K562 (cell line): ENCODE results near the gene SCLY. TPM values are rescaled to one million over a fixed set of nuclear protein-coding genes. Genes with fewer than 3 reads are reported as not detected.

Experiments
- ATAC-seq: fragments of 200-7000 bp; cut with Tn5 transposase; 3 replicates; pipeline ENCODE4 v1.9.1; 2020; ENCODE audit warnings: moderate library complexity
- BruUV-seq: library from RNA; stranded (reverse); fragments of 400-500 nt; replicated peaks from 2 replicates; lab custom pipeline; 2021; lab: Mats Ljungman, UMichigan
- CTCF ChIA-PET: fragments of 300-600 bp; formaldehyde crosslinking; extraction: SDS; loops from one replicate; lab custom pipeline; 2021; ENCODE audit warnings: low intra/inter-chr PET ratio; lab: Yijun Ruan, JAX
- POLR2A ChIA-PET: fragments of 300-600, 350-650 bp; sonication (Branson Sonifier 250); formaldehyde crosslinking; extraction: SDS; loops from one replicate; lab custom pipeline; 2021; ENCODE audit warnings: antibody characterized with exemption, inconsistent platforms; lab: Yijun Ruan, JAX
- DNase-seq, 4 experiments: peaks; one replicate each; pipeline versions ENCODE4 v3.0.0 to v3.0.0-alpha.2; 2011 to 2018; ENCODE audit warnings: low spot score in 3 of 4, mixed read lengths in 3 of 4; ENCODE audit errors: extremely low read depth in 1 of 4
- FAIRE-seq: peaks from 2 replicates; lab custom pipeline; 2011; peaks lifted over from hg19 to GRCh38; lab: Jason Lieb, UNC
- H2AFZ ChIP-seq: 2 replicates; pipeline ENCODE4 v1.6.0; 2011; ENCODE audit warnings: low read depth, low read length, control low read depth, inconsistent platforms
- H3K27ac ChIP-seq: fragments of 200-600 bp; 3 replicates; pipeline ENCODE4 v1.8.0; 2011; ENCODE audit warnings: low read depth, mild to moderate bottlenecking, control low read depth, inconsistent platforms, low read length, moderate library complexity, mixed read lengths; ENCODE audit errors: extremely low read depth
- H3K27me3 ChIP-seq, 2 experiments: fragments of 300-600 bp in 1 of 2; 2 replicates in 1 of 2; 3 replicates in 1 of 2; pipeline versions ENCODE4 v1.6.0 to v1.8.0; 2011; ENCODE audit warnings: inconsistent platforms in 2 of 2, low read length in 2 of 2, mild to moderate bottlenecking in 1 of 2, mixed read lengths in 1 of 2, moderate library complexity in 1 of 2; ENCODE audit not compliant: control insufficient read depth in 2 of 2, insufficient read depth in 2 of 2
- H3K36me3 ChIP-seq: fragments of 300-600 bp; 3 replicates; pipeline ENCODE4 v1.8.0; 2011; ENCODE audit warnings: mild to moderate bottlenecking, low read length, inconsistent platforms; ENCODE audit not compliant: control insufficient read depth, insufficient read depth
- H3K4me1 ChIP-seq, 2 experiments: fragments of 200-600 bp in 1 of 2; replicated peaks in 1 of 2; 2 replicates in 1 of 2; 3 replicates in 1 of 2; pipeline versions ENCODE4 v1.5.1 to v1.8.0; 2011; ENCODE audit warnings: inconsistent platforms in 2 of 2, low read length in 2 of 2, mild to moderate bottlenecking in 1 of 2, mixed read lengths in 1 of 2, moderate library complexity in 1 of 2; ENCODE audit not compliant: control insufficient read depth in 2 of 2, insufficient read depth in 2 of 2
- H3K4me2 ChIP-seq: 2 replicates; pipeline ENCODE4 v1.6.1; 2011; ENCODE audit warnings: low read length, control low read depth, inconsistent platforms, mixed read lengths; ENCODE audit not compliant: insufficient read depth
- H3K4me3 ChIP-seq: fragments of 200-600 bp; sonication (generic), shearing (Covaris generic); 2 replicates; pipeline ENCODE4 v1.5.1; 2016; ENCODE audit warnings: control low read depth, inconsistent platforms
- H3K79me2 ChIP-seq: fragments of 200-600 bp; 3 replicates; pipeline ENCODE4 v1.8.0; 2011; ENCODE audit warnings: low read length, inconsistent platforms; ENCODE audit not compliant: control insufficient read depth, insufficient read depth
- H3K9ac ChIP-seq, 2 experiments: 2 replicates each; pipeline versions ENCODE4 v1.6.0 to v1.6.1; 2011; ENCODE audit warnings: low read depth in 2 of 2, low read length in 2 of 2, control low read depth in 1 of 2, inconsistent platforms in 1 of 2, mild to moderate bottlenecking in 1 of 2, mixed read lengths in 1 of 2; ENCODE audit not compliant: insufficient read depth in 1 of 2
- H3K9me1 ChIP-seq: one replicate; pipeline ENCODE4 v1.6.0; 2011; ENCODE audit warnings: inconsistent platforms, mild to moderate bottlenecking, low read length, moderate library complexity; ENCODE audit not compliant: control insufficient read depth, insufficient read depth
- H3K9me3 ChIP-seq: replicated peaks from 2 replicates; pipeline ENCODE4 v1.5.1; 2011; ENCODE audit warnings: low read depth, low read length, inconsistent platforms; ENCODE audit not compliant: control insufficient read depth, insufficient read depth
- H4K20me1 ChIP-seq: replicated peaks from 2 replicates; pipeline ENCODE4 v1.6.1; 2011; ENCODE audit warnings: low read length, inconsistent platforms, mixed read lengths; ENCODE audit not compliant: control insufficient read depth, insufficient read depth
- BRF1 ChIP-seq: IDR thresholded peaks from 3 replicates; pipeline ENCODE4 v1.6.1; 2011; ENCODE audit warnings: borderline replicate concordance, mild to moderate bottlenecking; ENCODE audit not compliant: insufficient read length; ENCODE audit errors: extremely low read depth
- EGR1 ChIP-seq: fragments of 450-650 bp; conservative IDR thresholded peaks from 2 replicates; pipeline ENCODE4 v1.6.1; 2017; ENCODE audit warnings: mild to moderate bottlenecking
- GABPA ChIP-seq: fragments of 200-800 bp; sonication (Bioruptor generic); conservative IDR thresholded peaks from 2 replicates; pipeline ENCODE4 v1.6.1; 2016; ENCODE audit warnings: low read depth, missing genetic modification characterization, missing compliant biosample characterization
- GATAD2A ChIP-seq: fragments of 450-650 bp; IDR thresholded peaks from 2 replicates; pipeline ENCODE4 v1.6.1; 2017
- HNRNPL ChIP-seq: fragments of 200-400 bp; formaldehyde crosslinking; IDR thresholded peaks from 2 replicates; pipeline ENCODE4 v1.6.1; 2017; ENCODE audit warnings: low read depth, mild to moderate bottlenecking, low read length
- MECOM ChIP-seq: fragments of 250-450 bp; sonication (Bioruptor Pico); IDR thresholded peaks from 2 replicates; pipeline ENCODE4 v1.8.0; 2022; ENCODE audit warnings: inconsistent platforms
- POLR2G ChIP-seq: fragments of 200-400 bp; formaldehyde crosslinking; IDR thresholded peaks from 2 replicates; pipeline ENCODE4 v1.6.1; 2017; ENCODE audit warnings: low read depth, mild to moderate bottlenecking, antibody characterized with exemption, low read length, moderate library complexity
- PPARD ChIP-seq: fragments of 250-450 bp; sonication (Bioruptor Pico); IDR thresholded peaks from 2 replicates; pipeline ENCODE4 v1.8.0; 2022; ENCODE audit warnings: inconsistent platforms, mild to moderate bottlenecking, moderate library complexity
- SAP30 ChIP-seq: fragments of 200-600 bp; sonication (generic); IDR thresholded peaks from 2 replicates; pipeline ENCODE4 v1.6.1; 2012; ENCODE audit warnings: borderline replicate concordance, low read depth, mild to moderate bottlenecking, moderate library complexity, low read length, control low read depth, inconsistent platforms; ENCODE audit not compliant: insufficient read depth, poor library complexity, severe bottlenecking
- TAF9B ChIP-seq: fragments of 450-650 bp; IDR thresholded peaks from 2 replicates; pipeline ENCODE4 v1.6.1; 2018; ENCODE audit warnings: mild to moderate bottlenecking; ENCODE audit not compliant: partially characterized antibody
- ZFP30 ChIP-seq: fragments of 250-450 bp; sonication (Bioruptor Pico); IDR thresholded peaks from 2 replicates; pipeline ENCODE4 v1.8.0; 2022; ENCODE audit warnings: moderate library complexity, mild to moderate bottlenecking, inconsistent platforms, borderline replicate concordance
- ZKSCAN1 ChIP-seq: fragments of 150-350 bp; IDR thresholded peaks from 2 replicates; pipeline ENCODE4 v1.6.1; 2016; ENCODE audit warnings: low read depth, low read length
- ZNF347 ChIP-seq: fragments of 450-650 bp; formaldehyde crosslinking; IDR thresholded peaks from 2 replicates; pipeline ENCODE4 v1.4.0; 2020; ENCODE audit warnings: low read depth, mild to moderate bottlenecking, moderate library complexity
- WGBS: fragments of 100-300 bp; shearing (Covaris generic); methylation state at CpG from one replicate; pipeline ENCODE4 v1.1.6; 2016; ENCODE audit warnings: low coverage, mixed read lengths; ENCODE audit not compliant: insufficient coverage; ENCODE audit errors: missing lambda C conversion rate; 5-methylcytosine and 5-hydroxymethylcytosine counted together
- in situ Hi-C: fragments of 300-500 bp; cut with MboI; formaldehyde crosslinking; loops from 4 replicates; pipeline ENCODE4 v1.15.0; 2018; ENCODE audit warnings: inconsistent platforms, mixed read lengths
- intact Hi-C: fragments of 100-400 bp; cut with micrococcal nuclease; formaldehyde crosslinking; loops from 2 replicates; pipeline ENCODE4 v1.14.2; 2022
- polyA plus RNA-seq, 8 experiments: library from polyadenylated mRNA; depleted of rRNA in 4 of 8; stranded (reverse) in 5 of 8; unstranded in 3 of 8; fragments of >200 nt; fragmentation: Nextera tagmentation in 2 of 8; fragmentation: Illumina TruSeq in 1 of 8; extraction: Ambion mirVana in 2 of 8; extraction: Trizol in 1 of 8; gene quantifications; 2 replicates each; pipeline versions ENCODE4 v1.2.1 to v1.2.3, GENCODE V29; 2011 to 2014; ENCODE audit warnings: inconsistent platforms in 1 of 8, missing spikeins in 1 of 8
- total RNA-seq, 7 experiments: library from RNA; depleted of rRNA in 6 of 7; stranded (reverse); fragments of >200 nt in 6 of 7; fragmentation: Illumina TruSeq in 2 of 7; extraction: Trizol in 2 of 7; gene quantifications; 2 replicates each; pipeline versions ENCODE4 v1.2.1 to v1.2.3, GENCODE V29; 2011 to 2021; ENCODE audit warnings: low replicate concordance in 1 of 7
- TF ChIP-seq, protein P1 (sequence below): fragments of 450-650 bp; IDR thresholded peaks from 2 replicates; pipeline ENCODE4 v1.6.1; 2018; ENCODE audit not compliant: partially characterized antibody

The SCLY gene
- total and polyA plus RNA-seq, 9 of the 15 experiments (the other 6 are each of a cell fraction or from before 2014, with no cell fraction given): 2.6 to 32.2 (median 21.1) TPM

GRCh38 chr2:238099714-238100048 lies 38.9 kb downstream of the SCLY start (continued):
- peak; percentile 31; the same call in 1 of the 2 replicates for TF ChIP-seq ZKSCAN1
- no peak for TF ChIP-seq MECOM (CRISPR knock-in tag)
- no peak for TF ChIP-seq SAP30
- TF ChIP-seq EGR1: no peak
- TF ChIP-seq, all 486 proteins: peak for 1

DNA sequence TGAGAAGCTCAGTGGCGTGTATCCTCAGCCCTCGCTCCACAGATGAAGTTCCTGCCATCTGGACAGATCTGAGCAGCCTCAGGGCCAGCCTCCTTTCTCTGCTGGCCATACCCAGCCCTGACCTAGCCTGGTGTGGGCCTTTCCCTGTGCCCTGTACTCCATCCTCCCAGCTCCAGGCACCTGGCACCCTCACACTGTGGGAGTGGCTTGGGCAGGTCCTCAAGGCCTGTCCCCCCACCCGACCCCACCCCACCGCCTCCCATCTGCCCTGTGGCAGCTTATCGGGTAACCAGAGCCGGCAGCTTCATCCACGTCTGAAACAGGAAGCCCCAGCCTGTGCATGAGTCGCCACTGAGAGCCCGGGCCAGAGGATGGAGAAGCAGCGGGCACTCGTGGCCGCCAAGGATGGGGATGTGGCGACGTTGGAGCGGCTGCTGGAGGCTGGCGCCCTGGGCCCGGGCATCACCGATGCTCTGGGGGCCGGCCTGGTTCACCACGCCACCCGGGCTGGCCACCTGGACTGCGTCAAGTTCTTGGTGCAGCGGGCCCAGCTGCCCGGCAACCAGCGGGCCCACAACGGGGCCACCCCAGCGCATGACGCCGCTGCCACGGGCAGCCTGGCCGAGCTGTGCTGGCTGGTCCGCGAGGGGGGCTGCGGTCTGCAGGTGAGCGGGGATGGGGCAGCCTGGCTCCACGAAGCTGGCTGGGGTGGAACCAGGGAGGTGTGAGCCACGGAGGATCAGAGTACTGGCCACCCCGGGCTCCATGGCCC lies 39.4 kb downstream of the SCLY start, which contains the start of gene ESPNL:
TSS of gene ESPNL (plus strand) at position 292 of the 772 bp plus-strand sequence. CDS start at position 372, 80 bp downstream.
- POLR2A ChIA-PET: interaction anchor here (1.9 to 2.0 kb wide), 2 partner anchors 9 kb away, joined by 4 to 8 read pairs; no protein-coding TSS in a partner anchor

More for the DNA sequence above, 39.4 kb downstream of the SCLY start, which contains the start of gene ESPNL:
- DNase-seq (peak; percentile 21 to 34 (median 28)), ATAC-seq (no peak), FAIRE-seq (no peak)
- in situ Hi-C loops (loop anchor here (10.0 kb wide), 1 partner anchor 245 kb away; the partner anchor contains the start of gene RAMP1), intact Hi-C loops (no loop called here)
- H3K9me1 ChIP-seq: peaks cover 3% of the 10 kb centered on the region
- no peak within 1 kb of the TSS for H3K4me2 ChIP-seq
- H3K9me3 ChIP-seq: no peaks in the 10 kb centered on the region
- H2AFZ ChIP-seq: no peak within 1 kb of the TSS
- peaks cover 2% of the 10 kb centered on the region; the same call in 1 of the 3 replicates for H3K36me3 ChIP-seq
- H3K9ac ChIP-seq: peak within 1 kb of the TSS in 1 of 2 experiments; percentile 26; a peak in 1 of 4 replicates
- H3K79me2 ChIP-seq: no peaks in the 10 kb centered on the region
- no peaks in the 10 kb centered on the region for H4K20me1 ChIP-seq
- no peaks in the 10 kb centered on the region for H3K27me3 ChIP-seq
- H3K4me1 ChIP-seq: peaks cover 6 to 44% of the 10 kb centered on the region in 2 experiments; a peak in 3 of 5 replicates
- BruUV-seq: no TSS peak
- no peak within 1 kb of the TSS for H3K4me3 ChIP-seq
- WGBS: 72% methylated on average over 21 of the region's 38 CpGs
- no peak within 1 kb of the TSS for H3K27ac ChIP-seq
- TF ChIP-seq GATAD2A (no peak), POLR2G (peak; percentile 66), ZFP30 (CRISPR knock-in tag) (no peak), PPARD (no peak), BRF1 (no peak), GABPA (tag) (no peak), HNRNPL (peak; percentile 62; the same call in 1 of the 2 replicates), ZNF347 (CRISPR knock-in tag) (no peak), TAF9B (no peak)
- TF ChIP-seq, protein P1, sequence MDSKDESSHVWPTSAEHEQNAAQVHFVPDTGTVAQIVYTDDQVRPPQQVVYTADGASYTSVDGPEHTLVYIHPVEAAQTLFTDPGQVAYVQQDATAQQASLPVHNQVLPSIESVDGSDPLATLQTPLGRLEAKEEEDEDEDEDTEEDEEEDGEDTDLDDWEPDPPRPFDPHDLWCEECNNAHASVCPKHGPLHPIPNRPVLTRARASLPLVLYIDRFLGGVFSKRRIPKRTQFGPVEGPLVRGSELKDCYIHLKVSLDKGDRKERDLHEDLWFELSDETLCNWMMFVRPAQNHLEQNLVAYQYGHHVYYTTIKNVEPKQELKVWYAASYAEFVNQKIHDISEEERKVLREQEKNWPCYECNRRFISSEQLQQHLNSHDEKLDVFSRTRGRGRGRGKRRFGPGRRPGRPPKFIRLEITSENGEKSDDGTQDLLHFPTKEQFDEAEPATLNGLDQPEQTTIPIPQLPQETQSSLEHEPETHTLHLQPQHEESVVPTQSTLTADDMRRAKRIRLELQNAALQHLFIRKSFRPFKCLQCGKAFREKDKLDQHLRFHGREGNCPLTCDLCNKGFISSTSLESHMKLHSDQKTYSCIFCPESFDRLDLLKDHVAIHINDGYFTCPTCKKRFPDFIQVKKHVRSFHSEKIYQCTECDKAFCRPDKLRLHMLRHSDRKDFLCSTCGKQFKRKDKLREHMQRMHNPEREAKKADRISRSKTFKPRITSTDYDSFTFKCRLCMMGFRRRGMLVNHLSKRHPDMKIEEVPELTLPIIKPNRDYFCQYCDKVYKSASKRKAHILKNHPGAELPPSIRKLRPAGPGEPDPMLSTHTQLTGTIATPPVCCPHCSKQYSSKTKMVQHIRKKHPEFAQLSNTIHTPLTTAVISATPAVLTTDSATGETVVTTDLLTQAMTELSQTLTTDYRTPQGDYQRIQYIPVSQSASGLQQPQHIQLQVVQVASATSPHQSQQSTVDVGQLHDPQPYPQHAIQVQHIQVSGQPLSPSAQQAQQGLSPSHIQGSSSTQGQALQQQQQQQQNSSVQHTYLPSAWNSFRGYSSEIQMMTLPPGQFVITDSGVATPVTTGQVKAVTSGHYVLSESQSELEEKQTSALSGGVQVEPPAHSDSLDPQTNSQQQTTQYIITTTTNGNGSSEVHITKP: no peak
- TF ChIP-seq, all 486 proteins: peak for 2
- CTCF ChIA-PET: no interaction called here
